GM18867 (cell line): ENCODE data around the gene TRERF1.
"Not testable (repeated sequence)": the region's sequence is repeated elsewhere in the genome, so short reads cannot be mapped to it uniquely, and the experiment has no call there.

Experiments
- ATAC-seq: cut with Tn5 transposase; IDR thresholded peaks from one replicate; pipeline ENCODE4 v1.9.1; 2021; ENCODE audit warnings: mild to moderate bottlenecking, moderate library complexity; ENCODE audit not compliant: unreplicated experiment

The TRERF1 gene

GRCh38 chr6:42204768-42205282 is 246.9 kb downstream of the TRERF1 start:
- no peak for ATAC-seq

- ATAC-seq, result no peak
Observed at GRCh38 chr6:42203183-42203582, 248.5 kb downstream of the TRERF1 start.

- not testable (repeated sequence) for ATAC-seq
Observed at GRCh38 chr6:42202131-42202915, 249.4 kb downstream of the TRERF1 start.

- ATAC-seq, result no peak
Observed at GRCh38 chr6:42201382-42201781, 250.3 kb downstream of the TRERF1 start.

GRCh38 chr6:42200035-42200434 is 251.7 kb downstream of the TRERF1 start:
- ATAC-seq, result no peak

GRCh38 chr6:42199106-42199981 is 252.4 kb downstream of the TRERF1 start:
- ATAC-seq, result no peak

DNA sequence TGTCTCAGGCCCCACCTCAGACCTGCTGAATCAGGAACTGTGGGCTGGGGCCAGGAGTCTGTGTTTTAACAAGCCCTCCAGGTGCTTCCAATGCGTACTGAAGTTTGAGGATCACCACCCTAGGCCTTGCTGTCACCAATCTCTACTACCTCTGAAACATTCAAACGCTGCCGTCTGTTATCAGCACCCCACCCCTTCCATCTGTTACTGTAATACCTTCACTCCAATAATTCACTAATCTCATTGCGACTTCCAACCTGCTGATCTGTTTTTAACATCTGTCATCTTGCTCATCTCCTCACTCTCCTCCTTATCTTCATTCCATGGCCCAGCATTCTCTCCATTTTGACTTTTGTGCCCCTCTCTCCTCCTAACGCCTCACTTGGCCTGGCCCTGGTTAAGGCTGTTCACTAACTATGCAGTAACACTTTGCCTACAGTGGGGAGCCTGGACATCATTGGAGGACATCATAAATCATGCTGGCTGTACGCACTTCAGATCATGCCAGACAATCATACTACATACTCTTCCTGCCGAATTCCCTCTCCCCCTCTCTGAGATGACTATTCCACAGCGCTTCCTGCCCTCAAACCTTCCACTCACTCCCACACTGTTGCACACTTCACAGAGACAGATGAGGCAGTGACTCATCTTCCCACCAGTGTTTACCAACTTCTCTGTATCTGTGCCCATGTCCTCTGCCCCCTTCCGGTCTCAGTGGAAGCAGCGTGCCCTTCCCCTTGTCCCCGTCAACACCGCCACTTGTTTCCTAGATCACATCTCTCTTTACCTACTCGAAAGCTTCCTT is 254.0 kb downstream of the TRERF1 start:
- no peak for ATAC-seq

DNA sequence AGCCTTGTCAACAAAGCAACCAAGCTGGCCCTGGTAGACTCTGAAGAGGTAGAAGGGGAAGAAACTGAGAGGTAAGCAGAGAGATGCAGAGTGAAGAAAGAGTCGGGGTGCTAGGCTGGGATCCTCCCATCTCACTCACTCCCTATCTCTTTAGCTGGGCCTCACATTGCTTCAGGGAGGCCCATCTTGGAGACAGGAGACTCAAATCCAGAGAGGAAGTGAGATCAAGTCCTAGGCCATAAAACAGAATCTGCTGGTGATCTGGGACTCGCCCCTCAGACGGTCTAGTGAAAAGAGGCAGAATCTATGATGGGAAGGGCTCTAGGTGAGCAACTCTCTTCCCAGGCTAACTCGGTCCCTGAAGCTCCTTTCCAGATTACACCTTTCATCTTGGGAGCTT is 256.3 kb downstream of the TRERF1 start:
- ATAC-seq, result no peak

DNA sequence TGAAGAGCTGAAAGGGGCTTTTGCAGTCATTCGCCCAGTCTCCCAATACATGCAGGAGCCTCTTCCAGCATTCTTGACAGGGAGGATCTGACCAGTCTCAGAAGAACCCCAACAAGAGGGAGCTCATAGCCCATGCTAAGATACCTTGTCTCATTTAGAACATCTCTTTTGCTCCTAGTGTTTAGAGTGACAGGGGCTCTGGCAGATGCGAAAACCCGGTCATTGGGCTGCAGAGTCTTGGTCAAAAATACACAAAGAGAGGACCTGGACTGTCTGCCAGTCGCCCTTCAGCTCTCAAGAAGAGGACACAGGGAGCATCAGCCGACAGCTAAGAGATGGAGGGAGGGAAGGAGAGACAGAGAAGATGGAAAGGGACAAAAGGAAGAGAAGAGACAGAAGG is 257.7 kb downstream of the TRERF1 start:
- no peak for ATAC-seq

GRCh38 chr6:42193491-42193894 is 258.2 kb downstream of the TRERF1 start:
- ATAC-seq, result no peak

- ATAC-seq, result not testable (repeated sequence)
Observed at GRCh38 chr6:42192385-42192784, 259.3 kb downstream of the TRERF1 start.

- no peak for ATAC-seq
Observed at GRCh38 chr6:42190554-42191183, 261.1 kb downstream of the TRERF1 start.

- no peak for ATAC-seq
Observed at GRCh38 chr6:42188406-42188805, 263.3 kb downstream of the TRERF1 start.

- no peak for ATAC-seq
Observed at GRCh38 chr6:42185597-42185996, 266.1 kb downstream of the TRERF1 start.

DNA sequence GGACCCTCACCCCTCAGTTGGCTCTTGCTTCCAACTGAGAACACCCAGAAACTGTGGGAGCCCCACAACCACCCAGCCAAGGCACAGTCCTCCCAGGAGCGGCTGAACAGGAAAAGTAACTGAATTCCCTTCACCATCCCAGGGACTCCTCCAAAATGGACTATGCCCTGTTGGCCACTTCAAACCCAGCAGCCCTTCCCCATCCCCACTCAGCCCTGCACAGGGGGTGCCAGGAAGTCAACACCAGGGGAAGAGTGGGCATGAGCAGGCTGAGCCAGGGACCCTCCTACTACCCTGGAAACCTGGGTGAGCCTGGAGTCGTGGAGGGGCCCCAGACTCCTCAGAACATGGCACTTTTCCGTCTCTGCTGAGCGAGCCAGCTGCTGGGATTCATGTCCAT is 267.3 kb downstream of the TRERF1 start:
- ATAC-seq, result no peak

- no peak for ATAC-seq
Observed at GRCh38 chr6:42182101-42182500, 269.6 kb downstream of the TRERF1 start.

- no peak for ATAC-seq
Observed at GRCh38 chr6:42179945-42180313, 271.8 kb downstream of the TRERF1 start.

- no peak for ATAC-seq
Observed at GRCh38 chr6:42179261-42179944, 272.3 kb downstream of the TRERF1 start.

DNA sequence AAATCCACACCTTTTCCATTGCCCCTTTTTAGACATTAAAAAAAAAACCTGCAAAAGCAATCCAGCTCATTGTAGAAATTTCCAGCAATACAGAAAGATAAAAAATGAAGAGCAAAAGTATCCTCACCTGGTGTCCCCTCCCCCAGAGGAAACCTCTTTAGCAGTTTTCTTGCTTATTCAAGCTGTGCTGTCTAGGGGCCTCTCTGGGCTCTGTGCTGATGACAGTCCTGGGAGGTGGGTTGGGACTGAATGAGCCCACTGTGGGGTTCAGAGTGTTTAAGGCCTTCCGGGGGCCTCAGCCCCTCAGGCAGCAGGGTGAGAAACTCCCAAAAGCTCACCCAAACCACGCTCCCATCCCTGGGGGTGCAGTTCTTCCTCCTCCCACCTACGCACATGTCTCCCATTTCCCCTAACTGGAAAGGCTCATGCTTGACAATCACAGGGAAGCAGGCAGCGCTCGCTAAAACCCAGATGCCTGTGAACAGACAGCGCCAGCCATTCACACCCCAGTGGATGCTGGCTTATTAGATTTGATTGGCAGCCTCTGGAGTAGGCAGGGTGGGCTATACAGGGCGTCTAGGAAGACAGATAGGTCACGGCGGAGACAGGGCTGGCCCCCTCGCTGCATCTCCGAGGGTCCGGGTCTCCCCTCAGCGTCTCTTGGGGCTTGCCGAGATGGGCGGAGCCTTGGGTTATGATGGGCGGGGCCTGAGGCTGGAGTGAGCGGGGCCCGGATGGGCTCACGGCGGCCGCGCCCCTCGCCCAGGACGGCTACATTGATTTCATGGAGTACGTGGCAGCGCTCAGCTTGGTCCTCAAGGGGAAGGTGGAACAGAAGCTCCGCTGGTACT is 274.0 kb downstream of the TRERF1 start:
- ATAC-seq, result no peak
